B cell (primary cell): ENCODE results near the gene HPS4. TPM values are rescaled to one million over a fixed set of nuclear protein-coding genes. Genes with fewer than 3 reads are reported as not detected.
A peak's percentile ranks its signal among the peaks of the same experiment; 100 is the strongest.

Source experiments
- ATAC-seq: fragments of 200-7000 bp; cut with Tn5 transposase; one replicate; pipeline ENCODE4 v1.10.0; 2021; ENCODE audit warnings: low read depth, mild to moderate bottlenecking, moderate number of reproducible peaks, moderate library complexity
- CTCF ChIA-PET: fragments of 350-600 bp; sonication (Branson Sonifier 250); formaldehyde crosslinking; loops from one replicate; lab custom pipeline; 2021; ENCODE audit warnings: antibody characterized with exemption, inconsistent platforms; lab: Charles Lee
- POLR2A ChIA-PET: fragments of 350-600 bp; sonication (Branson Sonifier 250); formaldehyde crosslinking; loops from one replicate; lab custom pipeline; 2021; ENCODE audit warnings: antibody characterized with exemption; lab: Charles Lee
- DNase-seq: peaks from one replicate; pipeline ENCODE4 v3.0.0; 2013
- H2AFZ ChIP-seq: 2 replicates; pipeline ENCODE4 v1.6.1; 2012; ENCODE audit warnings: mild to moderate bottlenecking, low read depth, low read length; ENCODE audit not compliant: insufficient read depth, poor library complexity, severe bottlenecking
- H3K27ac ChIP-seq, 2 donors: 1 replicate in 1 of 2; 2 replicates in 1 of 2; pipeline ENCODE4 v1.5.1; 2012 to 2013; ENCODE audit warnings: low read length in 2 of 2, mild to moderate bottlenecking in 2 of 2, moderate library complexity in 1 of 2
- H3K27me3 ChIP-seq, 4 experiments: fragments of 200-600 bp in 1 of 4; sonication (generic) in 1 of 4; replicated peaks in 1 of 4; 1 replicate in 2 of 4; 2 replicates in 2 of 4; pipeline versions ENCODE4 v1.6.1 to v1.7.0; 2013 to 2016; ENCODE audit warnings: low read length in 3 of 4, mild to moderate bottlenecking in 2 of 4, mixed read lengths in 1 of 4, moderate library complexity in 1 of 4; ENCODE audit not compliant: insufficient read depth in 4 of 4, control insufficient read depth in 3 of 4; ENCODE audit errors: control extremely low read depth in 1 of 4
- H3K36me3 ChIP-seq, 2 experiments: replicated peaks in 1 of 2; 1 replicate in 1 of 2; 2 replicates in 1 of 2; pipeline versions ENCODE4 v1.6.1 to v1.7.1; 2013; ENCODE audit warnings: low read length in 1 of 2; ENCODE audit not compliant: insufficient read depth in 2 of 2, control insufficient read depth in 1 of 2; ENCODE audit errors: control extremely low read depth in 1 of 2, extremely low read depth in 1 of 2
- H3K4me1 ChIP-seq, 2 donors: fragments of 200-600 bp in 1 of 2; sonication (generic) in 1 of 2; 1 replicate in 1 of 2; 2 replicates in 1 of 2; pipeline versions ENCODE4 v1.5.1 to v1.6.1; 2013 to 2017; ENCODE audit warnings: low read length in 2 of 2; ENCODE audit not compliant: control insufficient read depth in 2 of 2, insufficient read depth in 2 of 2
- H3K4me2 ChIP-seq: replicated peaks from 2 replicates; pipeline ENCODE3; 2012; ENCODE audit warnings: mild to moderate bottlenecking, low read depth, low read length; ENCODE audit not compliant: poor library complexity, severe bottlenecking
- H3K4me3 ChIP-seq, 5 experiments: fragments of 200-600 bp in 1 of 5; sonication (generic) in 1 of 5; 1 replicate in 3 of 5; 2 replicates in 2 of 5; pipeline versions ENCODE4 v1.5.1 to v1.7.0; 2011 to 2016; ENCODE audit warnings: low read length in 4 of 5, mild to moderate bottlenecking in 4 of 5, low read depth in 2 of 5, control low read depth in 1 of 5, moderate library complexity in 1 of 5; ENCODE audit not compliant: insufficient read depth in 1 of 5; ENCODE audit errors: control extremely low read depth in 1 of 5, extremely low read depth in 1 of 5
- H3K79me2 ChIP-seq: fragments of 200-600 bp; sonication (generic); one replicate; pipeline ENCODE4 v1.6.0; 2016; ENCODE audit warnings: low read length; ENCODE audit not compliant: control insufficient read depth, insufficient read depth
- H3K9ac ChIP-seq: fragments of 200-600 bp; sonication (generic); 2 replicates; pipeline ENCODE4 v1.6.1; 2017; ENCODE audit warnings: mild to moderate bottlenecking, low read length, moderate library complexity
- H3K9me3 ChIP-seq, 3 donors: one replicate each; pipeline versions ENCODE4 v1.6.1 to v1.7.1; 2013; ENCODE audit warnings: low read length in 2 of 3; ENCODE audit not compliant: control insufficient read depth in 2 of 3, insufficient read depth in 1 of 3; ENCODE audit errors: control extremely low read depth in 1 of 3
- H4K20me1 ChIP-seq: 2 replicates; pipeline ENCODE4 v1.6.0; 2012; ENCODE audit warnings: mild to moderate bottlenecking, low read length; ENCODE audit not compliant: insufficient read depth, control insufficient read depth, poor library complexity, severe bottlenecking
- H3K27ac Mint-ChIP-seq: one replicate; pipeline ENCODE4 v1.8.0; 2021; ENCODE audit warnings: mixed read lengths
- H3K27me3 Mint-ChIP-seq: one replicate; pipeline ENCODE4 v1.8.0; 2021; ENCODE audit warnings: mixed read lengths
- H3K4me1 Mint-ChIP-seq: one replicate; pipeline ENCODE4 v1.8.0; 2021; ENCODE audit warnings: mixed read lengths
- H3K4me3 Mint-ChIP-seq: one replicate; pipeline ENCODE4 v1.8.0; 2021; ENCODE audit warnings: mixed read lengths
- H3K9me3 Mint-ChIP-seq: one replicate; pipeline ENCODE4 v1.8.0; 2022; ENCODE audit warnings: mixed read lengths; ENCODE audit not compliant: insufficient read depth
- EZH2 ChIP-seq: IDR thresholded peaks from 2 replicates; pipeline ENCODE4 v1.6.1; 2012; ENCODE audit warnings: borderline replicate concordance, low read depth, mild to moderate bottlenecking, moderate library complexity, low read length; ENCODE audit not compliant: insufficient read depth, poor library complexity, severe bottlenecking
- WGBS: methylation state at CpG from one replicate; pipeline ENCODE4 v1.1.5; 2013; ENCODE audit warnings: missing lambda C conversion rate; ENCODE audit not compliant: insufficient coverage; 5-methylcytosine and 5-hydroxymethylcytosine counted together
- intact Hi-C: fragments of 100-400 bp; cut with micrococcal nuclease; formaldehyde crosslinking; loops from one replicate; pipeline ENCODE4 v1.10.0; 2022
- polyA plus RNA-seq: library from polyadenylated mRNA; depleted of rRNA; stranded (reverse); fragments of >200 nt; gene quantifications from 2 replicates; pipeline ENCODE4 v1.2.3, GENCODE V29; 2012
- total RNA-seq, 2 donors: library from RNA; stranded (reverse); fragments of 120-200 nt in 1 of 2; gene quantifications; 1 replicate in 1 of 2; 2 replicates in 1 of 2; pipeline versions ENCODE4 v1.2.3 to v1.2.4, GENCODE V29; 2013 to 2022
- TF ChIP-seq, protein P1 (sequence below): fragments of 200-600 bp; IDR thresholded peaks from one replicate; pipeline ENCODE4 v1.8.0; 2022; ENCODE audit warnings: antibody characterized with exemption, mild to moderate bottlenecking

Gene HPS4
- total and polyA plus RNA-seq, 2 donors (not counting 1 experiment from before 2014, with no cell fraction given): 34.8 to 61.8 TPM

DNA sequence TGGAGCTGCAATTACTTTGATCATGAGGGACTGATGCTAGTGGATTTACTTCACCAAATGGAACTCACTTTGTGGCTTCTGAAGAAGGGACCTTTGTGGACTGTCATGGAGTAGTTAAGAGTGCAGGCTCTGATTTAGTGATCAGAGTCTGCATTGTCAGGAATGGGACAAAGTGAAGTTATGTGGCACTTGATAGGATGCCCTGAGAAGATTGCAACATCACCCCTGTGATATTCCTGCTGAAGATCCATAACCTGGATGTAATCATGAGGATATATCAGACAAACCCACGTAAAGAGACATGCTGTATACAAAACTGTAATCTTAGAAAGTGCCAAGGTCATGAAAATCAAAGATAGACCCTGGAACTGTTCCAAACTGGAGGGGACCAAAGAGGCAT is 30.3 kb upstream of the HPS4 start:
- H3K4me3 Mint-ChIP-seq: peak overlapping the region; percentile 100
- H3K27ac Mint-ChIP-seq: no peak overlapping the region
- peaks cover 4 to 14% of the 10 kb centered on the region in 2 experiments for H3K36me3 ChIP-seq
- no peak for TF ChIP-seq EZH2
- TF ChIP-seq, protein P1, sequence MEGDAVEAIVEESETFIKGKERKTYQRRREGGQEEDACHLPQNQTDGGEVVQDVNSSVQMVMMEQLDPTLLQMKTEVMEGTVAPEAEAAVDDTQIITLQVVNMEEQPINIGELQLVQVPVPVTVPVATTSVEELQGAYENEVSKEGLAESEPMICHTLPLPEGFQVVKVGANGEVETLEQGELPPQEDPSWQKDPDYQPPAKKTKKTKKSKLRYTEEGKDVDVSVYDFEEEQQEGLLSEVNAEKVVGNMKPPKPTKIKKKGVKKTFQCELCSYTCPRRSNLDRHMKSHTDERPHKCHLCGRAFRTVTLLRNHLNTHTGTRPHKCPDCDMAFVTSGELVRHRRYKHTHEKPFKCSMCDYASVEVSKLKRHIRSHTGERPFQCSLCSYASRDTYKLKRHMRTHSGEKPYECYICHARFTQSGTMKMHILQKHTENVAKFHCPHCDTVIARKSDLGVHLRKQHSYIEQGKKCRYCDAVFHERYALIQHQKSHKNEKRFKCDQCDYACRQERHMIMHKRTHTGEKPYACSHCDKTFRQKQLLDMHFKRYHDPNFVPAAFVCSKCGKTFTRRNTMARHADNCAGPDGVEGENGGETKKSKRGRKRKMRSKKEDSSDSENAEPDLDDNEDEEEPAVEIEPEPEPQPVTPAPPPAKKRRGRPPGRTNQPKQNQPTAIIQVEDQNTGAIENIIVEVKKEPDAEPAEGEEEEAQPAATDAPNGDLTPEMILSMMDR: no peak
- CTCF ChIA-PET: interaction anchor here (0.6 to 3.6 kb wide), 2 partner anchors 9 to 12 kb away, joined by 3 to 18 read pairs; no protein-coding TSS in a partner anchor
- no peak overlapping the region for H3K4me3 ChIP-seq
- no peak overlapping the region for H2AFZ ChIP-seq
- H3K9me3 ChIP-seq: no peaks in the 10 kb centered on the region
- no peak overlapping the region for H3K9ac ChIP-seq
- no peaks in the 10 kb centered on the region for H3K9me3 Mint-ChIP-seq
- H4K20me1 ChIP-seq: no peaks in the 10 kb centered on the region
- 100% methylated on average over 1 of the region's 1 CpG for WGBS
- H3K27me3 ChIP-seq: no peaks in the 10 kb centered on the region
- DNase-seq: no peak
- H3K4me2 ChIP-seq: no peak overlapping the region
- intact Hi-C loops: loop anchor here (1.0 kb wide), 1 partner anchor 21 kb away; no protein-coding TSS in a partner anchor
- H3K27me3 Mint-ChIP-seq: no peaks in the 10 kb centered on the region
- peaks cover 17 to 21% of the 10 kb centered on the region in 2 donors for H3K4me1 ChIP-seq
- peaks cover 54% of the 10 kb centered on the region for H3K79me2 ChIP-seq
- ATAC-seq: no peak
- H3K4me1 Mint-ChIP-seq: peaks cover 41% of the 10 kb centered on the region
- no peak overlapping the region for H3K27ac ChIP-seq
- POLR2A ChIA-PET: no interaction called here

DNA sequence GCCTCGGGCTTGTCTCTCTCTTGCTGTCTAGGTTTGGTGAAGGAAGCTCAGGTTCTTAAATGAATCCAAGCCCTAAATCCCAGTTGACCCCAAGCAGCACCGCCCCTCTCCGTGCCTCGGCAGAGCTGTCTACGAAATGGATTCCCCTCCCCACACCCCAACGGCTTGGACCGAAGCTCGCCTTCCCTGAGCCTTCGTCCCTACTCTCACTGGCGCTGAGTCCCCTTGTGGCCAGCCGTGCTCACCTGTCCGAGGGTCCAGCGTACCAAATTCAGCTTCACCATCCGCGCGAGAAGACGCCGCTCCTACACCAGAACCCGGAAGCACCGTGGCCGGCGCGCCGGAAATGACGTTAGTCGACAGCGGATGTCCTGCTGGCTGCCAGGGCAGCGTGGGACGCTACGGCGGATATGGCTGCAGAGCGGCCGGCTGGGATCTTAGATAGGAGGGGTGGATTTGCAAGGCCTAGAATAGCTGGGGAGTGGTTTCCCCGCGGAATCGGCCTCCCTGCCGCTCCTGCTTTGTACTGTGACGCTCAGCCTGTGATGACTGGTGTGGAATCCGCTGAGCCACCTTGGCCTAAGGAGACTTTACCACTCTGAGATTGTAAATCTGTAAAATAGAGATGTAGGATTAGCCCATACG is 28.7 kb upstream of the HPS4 start, which contains the start of gene TFIP11:
TFIP11 (minus strand) TSS at position 325 of the 645 bp plus-strand sequence. CDS start 2,201 bp downstream, outside the sequence.
- peaks cover 4 to 24% of the 10 kb centered on the region in 2 experiments for H3K36me3 ChIP-seq
- Mint-ChIP-seq H3K4me3 (peak within 1 kb of the TSS; percentile 100), H3K9me3 (no peaks in the 10 kb centered on the region), H3K4me1 (peaks cover 41% of the 10 kb centered on the region), H3K27me3 (no peaks in the 10 kb centered on the region), H3K27ac (peak within 1 kb of the TSS; percentile 96)
- H3K27me3 ChIP-seq: no peaks in the 10 kb centered on the region
- H3K4me3 ChIP-seq: peak within 1 kb of the TSS; percentile 72 to 97 (median 81)
- H3K79me2 ChIP-seq: peaks cover 60% of the 10 kb centered on the region
- ChIA-PET POLR2A (interaction anchor here (1.1 to 1.9 kb wide), 3 partner anchors 22 to 145 kb away, joined by 3 to 8 read pairs (median 6); partner anchors contain the start of genes HPS4, MIAT and SRRD), CTCF (interaction anchor here (1.9 to 3.6 kb wide), 2 partner anchors 11 to 23 kb away, joined by 7 to 18 read pairs; no protein-coding TSS in a partner anchor)
- peak within 1 kb of the TSS; percentile 90 for H3K4me2 ChIP-seq
- H3K9ac ChIP-seq: peak within 1 kb of the TSS; percentile 99
- H3K9me3 ChIP-seq: no peaks in the 10 kb centered on the region
- peak within 1 kb of the TSS; percentile 62 to 94 for H3K27ac ChIP-seq
- H3K4me1 ChIP-seq: peaks cover 17 to 21% of the 10 kb centered on the region in 2 donors
- H2AFZ ChIP-seq: peak within 1 kb of the TSS; percentile 98
- intact Hi-C loops: loop anchor here (1.0 kb wide), 4 partner anchors 29 to 160 kb away; partner anchors contain the start of genes HPS4, SRRD and TPST2
- TF ChIP-seq, protein P1: no peak
- DNase-seq (peak; percentile 91), ATAC-seq (peak; percentile 95)
- H4K20me1 ChIP-seq: no peaks in the 10 kb centered on the region
- WGBS: under 1% methylated on average over 39 of the region's 40 CpGs
